K562 (cell line): ENCODE measurements around the gene CAMK2B. TPM values are rescaled to one million over a fixed set of nuclear protein-coding genes. Genes with fewer than 3 reads are reported as not detected.

Source experiments
- EGR1 ChIP-seq: fragments of 450-650 bp; conservative IDR thresholded peaks from 2 replicates; pipeline ENCODE4 v1.6.1; 2017; ENCODE audit warnings: mild to moderate bottlenecking
- FOXK2 ChIP-seq, 2 experiments: fragments of 450-650 bp; IDR thresholded peaks in 1 of 2; conservative IDR thresholded peaks in 1 of 2; 2 replicates each; pipeline ENCODE4 v1.6.1; 2016; ENCODE audit warnings: low read depth in 2 of 2, mild to moderate bottlenecking in 1 of 2
- HSF4 ChIP-seq: fragments of 250-450 bp; sonication (Bioruptor Pico); IDR thresholded peaks from 2 replicates; pipeline ENCODE4 v2.1.2; 2022; ENCODE audit warnings: mild to moderate bottlenecking, moderate library complexity, borderline replicate concordance
- MTA3 ChIP-seq: fragments of 450-650 bp; formaldehyde crosslinking; IDR thresholded peaks from 2 replicates; pipeline ENCODE4 v1.6.1; 2017; ENCODE audit warnings: mild to moderate bottlenecking, borderline replicate concordance
- ZNF354B ChIP-seq: fragments of 250-450 bp; sonication (Bioruptor Pico); IDR thresholded peaks from 2 replicates; pipeline ENCODE4 v1.4.0; 2020
- ZNF584 ChIP-seq: fragments of 200-800 bp; sonication (Bioruptor generic); IDR thresholded peaks from 2 replicates; pipeline ENCODE4 v1.6.1; 2016; ENCODE audit warnings: low read depth, mild to moderate bottlenecking, missing genetic modification characterization, missing compliant biosample characterization
- ZNF707 ChIP-seq: fragments of 250-450 bp; sonication (Bioruptor Pico); conservative IDR thresholded peaks from 2 replicates; pipeline ENCODE4 v1.8.0; 2022; ENCODE audit warnings: inconsistent platforms, mild to moderate bottlenecking, moderate library complexity
- ZNF766 ChIP-seq: fragments of 200-800 bp; sonication (Bioruptor generic); conservative IDR thresholded peaks from 2 replicates; pipeline ENCODE4 v1.6.1; 2016; ENCODE audit warnings: missing genetic modification characterization, missing compliant biosample characterization
- ZNF830 ChIP-seq: fragments of 250-450 bp; sonication (Bioruptor Pico); IDR thresholded peaks from 2 replicates; pipeline ENCODE4 v1.5.0; 2021; ENCODE audit warnings: mild to moderate bottlenecking
- polyA plus RNA-seq, 8 experiments: library from polyadenylated mRNA; depleted of rRNA in 4 of 8; stranded (reverse) in 5 of 8; unstranded in 3 of 8; fragments of >200 nt; fragmentation: Nextera tagmentation in 2 of 8; fragmentation: Illumina TruSeq in 1 of 8; extraction: Ambion mirVana in 2 of 8; extraction: Trizol in 1 of 8; gene quantifications; 2 replicates each; pipeline versions ENCODE4 v1.2.1 to v1.2.3, GENCODE V29; 2011 to 2014; ENCODE audit warnings: inconsistent platforms in 1 of 8, missing spikeins in 1 of 8
- total RNA-seq, 7 experiments: library from RNA; depleted of rRNA in 6 of 7; stranded (reverse); fragments of >200 nt in 6 of 7; fragmentation: Illumina TruSeq in 2 of 7; extraction: Trizol in 2 of 7; gene quantifications; 2 replicates each; pipeline versions ENCODE4 v1.2.1 to v1.2.3, GENCODE V29; 2011 to 2021; ENCODE audit warnings: low replicate concordance in 1 of 7
- TF ChIP-seq, protein P1 (sequence below): fragments of 450-650 bp; formaldehyde crosslinking; IDR thresholded peaks from 2 replicates; pipeline ENCODE4 v1.4.0; 2020; ENCODE audit warnings: mild to moderate bottlenecking, moderate library complexity
- TF ChIP-seq, protein P2 (sequence below): fragments of 450-650 bp; IDR thresholded peaks from 2 replicates; pipeline ENCODE4 v1.6.1; 2017; ENCODE audit warnings: mild to moderate bottlenecking, moderate library complexity
- TF ChIP-seq, protein P3 (sequence below): fragments of 250-450 bp; sonication (Bioruptor Pico); IDR thresholded peaks from 2 replicates; pipeline ENCODE4 v1.5.0; 2020; ENCODE audit warnings: mild to moderate bottlenecking, borderline replicate concordance
- TF ChIP-seq, protein P4 (sequence below): IDR thresholded peaks from 2 replicates; pipeline ENCODE4 v1.6.1; 2011; ENCODE audit warnings: borderline replicate concordance, low read depth, mild to moderate bottlenecking, moderate library complexity, low read length; ENCODE audit not compliant: insufficient read depth, poor library complexity, severe bottlenecking
- TF ChIP-seq, protein P5 (sequence below), 2 experiments: IDR thresholded peaks; 2 replicates each; pipeline ENCODE4 v1.6.1; 2011; ENCODE audit warnings: borderline replicate concordance in 1 of 2, control low read depth in 1 of 2, low read depth in 1 of 2, low read length in 1 of 2, mild to moderate bottlenecking in 1 of 2, mixed read lengths in 1 of 2, moderate library complexity in 1 of 2; ENCODE audit not compliant: insufficient read depth in 1 of 2, insufficient read length in 1 of 2, poor library complexity in 1 of 2, severe bottlenecking in 1 of 2; ENCODE audit errors: extremely low read depth in 1 of 2
- TF ChIP-seq, protein P6 (sequence below): fragments of 450-650 bp; IDR thresholded peaks from 2 replicates; pipeline ENCODE4 v1.6.1; 2018; ENCODE audit warnings: mild to moderate bottlenecking, low read depth; ENCODE audit not compliant: partially characterized antibody

The CAMK2B gene
- total and polyA plus RNA-seq, 9 of the 15 experiments (the other 6 are each of a cell fraction or from before 2014, with no cell fraction given) = 0.04 to 0.09 (median 0.05) TPM; not detected in 4

DNA sequence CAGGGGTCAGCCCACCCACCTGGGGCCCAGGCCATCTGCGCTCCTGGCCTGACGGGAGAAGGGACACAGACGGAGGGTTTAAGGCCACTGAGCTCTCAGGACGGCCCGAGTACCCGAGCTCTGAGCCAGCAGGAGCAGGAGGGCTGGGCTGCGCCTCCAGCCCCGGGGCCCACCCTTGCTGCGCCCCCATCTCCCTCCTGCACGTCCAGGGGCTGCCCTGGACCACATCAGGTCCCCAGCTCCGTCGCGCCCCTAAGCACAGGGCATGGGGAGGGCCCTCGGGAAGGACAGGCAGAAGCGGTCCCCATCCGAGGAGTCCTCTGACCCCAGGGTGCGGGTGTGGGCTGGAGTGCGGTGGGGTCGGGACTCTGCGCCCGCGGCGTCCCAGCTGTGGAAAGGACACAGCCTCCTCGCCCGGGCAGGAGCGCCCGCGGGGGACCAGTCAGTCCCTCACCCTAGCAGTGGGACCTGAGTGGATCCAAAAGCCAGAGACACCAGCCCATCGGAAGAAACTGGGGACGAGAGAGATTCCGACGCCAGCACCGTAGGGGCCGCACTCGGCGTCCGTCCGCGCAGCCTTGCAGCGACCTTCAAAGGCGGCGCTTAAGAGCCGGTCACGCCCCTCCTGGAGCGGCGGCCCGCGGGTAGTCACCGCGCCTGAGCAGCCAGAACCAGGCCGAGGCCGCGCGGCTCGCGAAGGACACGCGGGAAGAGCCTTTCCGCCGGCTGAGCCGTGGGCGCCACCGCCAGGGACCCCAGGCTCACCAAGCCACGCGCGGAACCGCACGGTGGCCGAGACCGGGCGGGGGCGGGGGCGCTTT lies 15.9 kb downstream of the CAMK2B start (continued):
- TF ChIP-seq MTA3 = no peak
- TF ChIP-seq, protein P1, sequence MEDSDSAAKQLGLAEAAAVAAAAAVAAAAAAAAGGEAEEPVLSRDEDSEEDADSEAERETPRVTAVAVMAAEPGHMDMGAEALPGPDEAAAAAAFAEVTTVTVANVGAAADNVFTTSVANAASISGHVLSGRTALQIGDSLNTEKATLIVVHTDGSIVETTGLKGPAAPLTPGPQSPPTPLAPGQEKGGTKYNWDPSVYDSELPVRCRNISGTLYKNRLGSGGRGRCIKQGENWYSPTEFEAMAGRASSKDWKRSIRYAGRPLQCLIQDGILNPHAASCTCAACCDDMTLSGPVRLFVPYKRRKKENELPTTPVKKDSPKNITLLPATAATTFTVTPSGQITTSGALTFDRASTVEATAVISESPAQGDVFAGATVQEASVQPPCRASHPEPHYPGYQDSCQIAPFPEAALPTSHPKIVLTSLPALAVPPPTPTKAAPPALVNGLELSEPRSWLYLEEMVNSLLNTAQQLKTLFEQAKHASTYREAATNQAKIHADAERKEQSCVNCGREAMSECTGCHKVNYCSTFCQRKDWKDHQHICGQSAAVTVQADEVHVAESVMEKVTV (CRISPR knock-in tag) = no peak
- TF ChIP-seq, protein P2, sequence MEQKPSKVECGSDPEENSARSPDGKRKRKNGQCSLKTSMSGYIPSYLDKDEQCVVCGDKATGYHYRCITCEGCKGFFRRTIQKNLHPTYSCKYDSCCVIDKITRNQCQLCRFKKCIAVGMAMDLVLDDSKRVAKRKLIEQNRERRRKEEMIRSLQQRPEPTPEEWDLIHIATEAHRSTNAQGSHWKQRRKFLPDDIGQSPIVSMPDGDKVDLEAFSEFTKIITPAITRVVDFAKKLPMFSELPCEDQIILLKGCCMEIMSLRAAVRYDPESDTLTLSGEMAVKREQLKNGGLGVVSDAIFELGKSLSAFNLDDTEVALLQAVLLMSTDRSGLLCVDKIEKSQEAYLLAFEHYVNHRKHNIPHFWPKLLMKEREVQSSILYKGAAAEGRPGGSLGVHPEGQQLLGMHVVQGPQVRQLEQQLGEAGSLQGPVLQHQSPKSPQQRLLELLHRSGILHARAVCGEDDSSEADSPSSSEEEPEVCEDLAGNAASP = no peak
- TF ChIP-seq EGR1 = peak; percentile 22; the same call in 1 of the 2 replicates
- TF ChIP-seq ZNF766 (CRISPR knock-in tag) = no peak
- no peak for TF ChIP-seq HSF4 (CRISPR knock-in tag)
- TF ChIP-seq ZNF830 (CRISPR knock-in tag) = no peak
- TF ChIP-seq, protein P3, sequence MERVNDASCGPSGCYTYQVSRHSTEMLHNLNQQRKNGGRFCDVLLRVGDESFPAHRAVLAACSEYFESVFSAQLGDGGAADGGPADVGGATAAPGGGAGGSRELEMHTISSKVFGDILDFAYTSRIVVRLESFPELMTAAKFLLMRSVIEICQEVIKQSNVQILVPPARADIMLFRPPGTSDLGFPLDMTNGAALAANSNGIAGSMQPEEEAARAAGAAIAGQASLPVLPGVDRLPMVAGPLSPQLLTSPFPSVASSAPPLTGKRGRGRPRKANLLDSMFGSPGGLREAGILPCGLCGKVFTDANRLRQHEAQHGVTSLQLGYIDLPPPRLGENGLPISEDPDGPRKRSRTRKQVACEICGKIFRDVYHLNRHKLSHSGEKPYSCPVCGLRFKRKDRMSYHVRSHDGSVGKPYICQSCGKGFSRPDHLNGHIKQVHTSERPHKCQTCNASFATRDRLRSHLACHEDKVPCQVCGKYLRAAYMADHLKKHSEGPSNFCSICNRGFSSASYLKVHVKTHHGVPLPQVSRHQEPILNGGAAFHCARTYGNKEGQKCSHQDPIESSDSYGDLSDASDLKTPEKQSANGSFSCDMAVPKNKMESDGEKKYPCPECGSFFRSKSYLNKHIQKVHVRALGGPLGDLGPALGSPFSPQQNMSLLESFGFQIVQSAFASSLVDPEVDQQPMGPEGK (CRISPR knock-in tag) = no peak
- no peak for TF ChIP-seq FOXK2 (conservative IDR thresholded peaks at IDR 0.05 in 1 of 2, IDR thresholded peaks at IDR 0.05 in 1 of 2; ENCODE audit: low read depth in 2 of 2)
- TF ChIP-seq, protein P4, sequence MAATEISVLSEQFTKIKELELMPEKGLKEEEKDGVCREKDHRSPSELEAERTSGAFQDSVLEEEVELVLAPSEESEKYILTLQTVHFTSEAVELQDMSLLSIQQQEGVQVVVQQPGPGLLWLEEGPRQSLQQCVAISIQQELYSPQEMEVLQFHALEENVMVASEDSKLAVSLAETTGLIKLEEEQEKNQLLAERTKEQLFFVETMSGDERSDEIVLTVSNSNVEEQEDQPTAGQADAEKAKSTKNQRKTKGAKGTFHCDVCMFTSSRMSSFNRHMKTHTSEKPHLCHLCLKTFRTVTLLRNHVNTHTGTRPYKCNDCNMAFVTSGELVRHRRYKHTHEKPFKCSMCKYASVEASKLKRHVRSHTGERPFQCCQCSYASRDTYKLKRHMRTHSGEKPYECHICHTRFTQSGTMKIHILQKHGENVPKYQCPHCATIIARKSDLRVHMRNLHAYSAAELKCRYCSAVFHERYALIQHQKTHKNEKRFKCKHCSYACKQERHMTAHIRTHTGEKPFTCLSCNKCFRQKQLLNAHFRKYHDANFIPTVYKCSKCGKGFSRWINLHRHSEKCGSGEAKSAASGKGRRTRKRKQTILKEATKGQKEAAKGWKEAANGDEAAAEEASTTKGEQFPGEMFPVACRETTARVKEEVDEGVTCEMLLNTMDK = no peak
- TF ChIP-seq, protein P5, sequence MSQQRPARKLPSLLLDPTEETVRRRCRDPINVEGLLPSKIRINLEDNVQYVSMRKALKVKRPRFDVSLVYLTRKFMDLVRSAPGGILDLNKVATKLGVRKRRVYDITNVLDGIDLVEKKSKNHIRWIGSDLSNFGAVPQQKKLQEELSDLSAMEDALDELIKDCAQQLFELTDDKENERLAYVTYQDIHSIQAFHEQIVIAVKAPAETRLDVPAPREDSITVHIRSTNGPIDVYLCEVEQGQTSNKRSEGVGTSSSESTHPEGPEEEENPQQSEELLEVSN (IDR thresholded peaks at IDR 0.05; ENCODE audit: borderline replicate concordance in 1 of 2, extremely low read depth in 1 of 2, insufficient read depth in 1 of 2, insufficient read length in 1 of 2, low read depth in 1 of 2, low read length in 1 of 2, poor library complexity in 1 of 2, severe bottlenecking in 1 of 2) = peak in 1 of 2 experiments; percentile 83
- TF ChIP-seq ZNF584 (CRISPR knock-in tag) = no peak
- TF ChIP-seq, protein P6, sequence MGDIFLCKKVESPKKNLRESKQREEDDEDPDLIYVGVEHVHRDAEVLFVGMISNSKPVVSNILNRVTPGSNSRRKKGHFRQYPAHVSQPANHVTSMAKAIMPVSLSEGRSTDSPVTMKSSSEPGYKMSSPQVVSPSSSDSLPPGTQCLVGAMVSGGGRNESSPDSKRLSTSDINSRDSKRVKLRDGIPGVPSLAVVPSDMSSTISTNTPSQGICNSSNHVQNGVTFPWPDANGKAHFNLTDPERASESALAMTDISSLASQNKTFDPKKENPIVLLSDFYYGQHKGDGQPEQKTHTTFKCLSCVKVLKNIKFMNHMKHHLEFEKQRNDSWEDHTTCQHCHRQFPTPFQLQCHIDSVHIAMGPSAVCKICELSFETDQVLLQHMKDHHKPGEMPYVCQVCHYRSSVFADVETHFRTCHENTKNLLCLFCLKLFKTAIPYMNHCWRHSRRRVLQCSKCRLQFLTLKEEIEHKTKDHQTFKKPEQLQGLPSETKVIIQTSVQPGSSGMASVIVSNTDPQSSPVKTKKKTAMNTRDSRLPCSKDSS = no peak
- no peak for TF ChIP-seq ZNF354B (CRISPR knock-in tag)
- no peak for TF ChIP-seq ZNF707
